OCI-LY3 (cell line): Measurements from ENCODE around the gene KCNK6.

Source experiments
- EZH2phosphoT487 ChIP-seq: fragments of 200-600 bp; shearing (Covaris generic); IDR thresholded peaks from 2 replicates; pipeline ENCODE4 v1.6.1; 2018; ENCODE audit warnings: antibody characterized with exemption, mixed run types, low read depth
- TF ChIP-seq, protein P1 (sequence below): fragments of 200-600, 300-600 bp; sonication (generic); IDR thresholded peaks from 2 replicates; pipeline ENCODE4 v1.5.1; 2014; ENCODE audit warnings: antibody characterized with exemption, low read length, low read depth

DNA sequence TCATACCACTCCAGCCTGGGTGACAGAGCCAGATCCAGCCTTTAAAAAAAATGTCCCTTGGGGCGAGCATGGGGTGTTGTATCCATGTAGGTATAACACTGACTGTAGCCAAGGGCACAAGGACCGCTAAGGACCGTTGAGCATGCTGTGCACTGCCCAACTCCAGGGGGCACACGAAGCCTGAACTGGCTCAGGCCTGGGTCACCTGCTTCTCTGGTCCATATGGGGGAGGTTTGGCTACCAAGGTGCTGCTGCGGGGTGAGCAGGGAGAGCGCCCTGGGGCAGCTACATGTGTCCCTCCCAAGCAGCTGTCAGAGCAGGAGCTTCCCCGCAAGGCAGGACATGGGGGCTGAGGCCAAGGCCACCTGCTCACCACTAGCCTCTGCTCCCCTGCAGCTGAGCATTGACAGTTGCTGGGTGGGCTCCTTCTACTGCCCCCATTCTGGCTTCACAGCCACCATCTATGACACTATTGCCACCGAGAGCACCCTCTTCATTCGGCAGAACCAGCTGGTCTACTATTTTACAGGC, 32.3 kb downstream of the KCNK6 start:
- TF ChIP-seq, protein P1, sequence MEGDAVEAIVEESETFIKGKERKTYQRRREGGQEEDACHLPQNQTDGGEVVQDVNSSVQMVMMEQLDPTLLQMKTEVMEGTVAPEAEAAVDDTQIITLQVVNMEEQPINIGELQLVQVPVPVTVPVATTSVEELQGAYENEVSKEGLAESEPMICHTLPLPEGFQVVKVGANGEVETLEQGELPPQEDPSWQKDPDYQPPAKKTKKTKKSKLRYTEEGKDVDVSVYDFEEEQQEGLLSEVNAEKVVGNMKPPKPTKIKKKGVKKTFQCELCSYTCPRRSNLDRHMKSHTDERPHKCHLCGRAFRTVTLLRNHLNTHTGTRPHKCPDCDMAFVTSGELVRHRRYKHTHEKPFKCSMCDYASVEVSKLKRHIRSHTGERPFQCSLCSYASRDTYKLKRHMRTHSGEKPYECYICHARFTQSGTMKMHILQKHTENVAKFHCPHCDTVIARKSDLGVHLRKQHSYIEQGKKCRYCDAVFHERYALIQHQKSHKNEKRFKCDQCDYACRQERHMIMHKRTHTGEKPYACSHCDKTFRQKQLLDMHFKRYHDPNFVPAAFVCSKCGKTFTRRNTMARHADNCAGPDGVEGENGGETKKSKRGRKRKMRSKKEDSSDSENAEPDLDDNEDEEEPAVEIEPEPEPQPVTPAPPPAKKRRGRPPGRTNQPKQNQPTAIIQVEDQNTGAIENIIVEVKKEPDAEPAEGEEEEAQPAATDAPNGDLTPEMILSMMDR: no peak
- TF ChIP-seq EZH2phosphoT487: no peak
